Measurements from ENCODE around the gene FYB1. TPM values are rescaled to one million over a fixed set of nuclear protein-coding genes. Genes with fewer than 3 reads are reported as not detected.

FYB1 gene
- polyA plus RNA-seq, 3 donors = 75.3 to 141 (median 118) TPM

DNA sequence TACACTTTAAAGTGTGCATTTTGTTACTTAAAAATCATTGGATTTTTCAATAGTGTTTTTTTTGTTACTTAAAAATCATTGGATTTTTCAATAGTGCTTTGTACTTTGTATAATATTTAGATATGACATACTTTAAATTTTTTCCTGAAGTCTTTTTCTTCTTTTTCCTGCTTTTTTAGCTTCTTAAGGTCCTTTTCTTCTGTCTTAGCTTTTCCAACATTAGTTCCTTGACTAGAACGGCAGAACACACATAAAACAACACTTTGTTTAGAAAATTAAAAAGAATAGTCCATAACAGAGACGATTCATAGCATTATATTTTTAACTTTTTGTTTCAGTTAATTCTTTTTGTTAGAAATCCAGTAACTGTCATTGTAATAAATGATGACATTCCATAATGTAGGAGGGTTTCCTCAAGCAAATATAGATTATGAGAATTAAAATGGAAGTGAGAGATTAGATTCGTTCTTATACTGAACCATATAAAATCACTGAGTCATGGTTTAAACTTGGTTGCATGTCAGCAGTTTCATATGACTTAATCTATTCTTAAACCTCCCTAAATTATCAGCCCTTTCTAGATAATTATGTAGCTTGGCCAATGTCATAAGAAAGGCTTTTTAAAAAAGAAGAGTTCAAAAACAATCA, 99.8 kb downstream of the FYB1 start:
- Mint-ChIP-seq H3K27ac (no peak overlapping the region), H3K4me3 (no peak overlapping the region), H3K36me3 (peaks cover 75 to 89% of the 10 kb centered on the region in 2 donors), H3K4me1 (no peaks in the 10 kb centered on the region), H3K27me3 (ENCODE audit: low read depth in 3 of 3) (peaks cover 0 to 2% (median 0%) of the 10 kb centered on the region in 3 donors), H3K9me3 (no peaks in the 10 kb centered on the region)
- no peaks in the 10 kb centered on the region for H3K27me3 ChIP-seq (ENCODE audit: control insufficient read depth in 2 of 2, insufficient read depth in 2 of 2, low read length in 2 of 2)
- no peak overlapping the region for H3K27ac ChIP-seq (ENCODE audit: low read depth in 1 of 2, low read length in 2 of 2)
- H3K36me3 ChIP-seq (replicated peaks in 1 of 2; ENCODE audit: control insufficient read depth in 1 of 2, insufficient read depth in 2 of 2, low read length in 2 of 2) = peaks cover 99% of the 10 kb centered on the region in 2 donors
- H4K20me1 ChIP-seq (ENCODE audit: insufficient read depth, low read length) = peaks cover 87% of the 10 kb centered on the region
- no peaks in the 10 kb centered on the region for H3K4me1 ChIP-seq (ENCODE audit: control insufficient read depth in 1 of 2, insufficient read depth in 2 of 2, low read length in 2 of 2)
- no peak for TF ChIP-seq CTCF (IDR thresholded peaks at IDR 0.05)
- no peaks in the 10 kb centered on the region for H3K79me2 ChIP-seq (ENCODE audit: insufficient read depth, low read length)
- no peaks in the 10 kb centered on the region for H3K9me3 ChIP-seq (replicated peaks in 1 of 2; ENCODE audit: control insufficient read depth in 1 of 2, insufficient read depth in 1 of 2, low read length in 2 of 2)
- H3K9ac ChIP-seq (ENCODE audit: insufficient read depth, low read length, poor library complexity, severe bottlenecking) = no peak overlapping the region
- intact Hi-C loops (cut with micrococcal nuclease) = loop anchor here in 1 of 2 donors (10.0 kb wide), 1 partner anchor 155 kb away; no protein-coding TSS in a partner anchor
- no peak for DNase-seq
- no peak overlapping the region for H3K4me3 ChIP-seq (replicated peaks in 1 of 3; ENCODE audit: low read depth in 2 of 3, low read length in 3 of 3)
- no peak overlapping the region for H3K4me2 ChIP-seq (replicated peaks; ENCODE audit: extremely low read depth, low read length, poor library complexity, severe bottlenecking)
- H2AFZ ChIP-seq (ENCODE audit: insufficient read depth, low read depth, low read length, poor library complexity, severe bottlenecking) = no peak overlapping the region
- WGBS (ENCODE audit: insufficient coverage) = no CpG with 5 or more reads among the region's 3 CpGs

DNA sequence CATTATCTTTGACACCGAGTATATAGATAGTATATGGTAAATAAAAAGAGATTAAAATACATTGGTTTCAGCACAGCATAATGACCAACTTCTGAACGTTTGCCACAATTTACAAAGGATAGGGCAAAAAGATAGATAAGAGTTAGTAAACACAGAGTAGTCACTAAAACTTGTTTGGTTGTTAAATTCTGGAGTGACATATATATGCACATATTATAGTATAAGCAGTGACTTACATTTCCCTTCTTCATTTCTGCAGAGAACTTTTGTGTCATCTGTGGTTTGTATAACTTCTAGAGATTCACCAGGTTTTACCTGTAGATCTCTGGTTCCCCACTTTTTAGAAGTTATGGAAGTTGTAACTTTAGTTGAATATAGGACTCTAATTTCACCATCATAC, 100.7 kb downstream of the FYB1 start:
- Histone ChIP-seq H3K36me3 (replicated peaks in 1 of 2; ENCODE audit: control insufficient read depth in 1 of 2, insufficient read depth in 2 of 2, low read length in 2 of 2) (peaks cover 99 to 100% of the 10 kb centered on the region in 2 donors), H3K27me3 (ENCODE audit: control insufficient read depth in 2 of 2, insufficient read depth in 2 of 2, low read length in 2 of 2) (no peaks in the 10 kb centered on the region), H3K79me2 (ENCODE audit: insufficient read depth, low read length) (no peaks in the 10 kb centered on the region), H3K9me3 (replicated peaks in 1 of 2; ENCODE audit: control insufficient read depth in 1 of 2, insufficient read depth in 1 of 2, low read length in 2 of 2) (no peaks in the 10 kb centered on the region), H3K27ac (ENCODE audit: low read depth in 1 of 2, low read length in 2 of 2) (no peak overlapping the region), H3K4me1 (ENCODE audit: control insufficient read depth in 1 of 2, insufficient read depth in 2 of 2, low read length in 2 of 2) (no peaks in the 10 kb centered on the region), H2AFZ (ENCODE audit: insufficient read depth, low read depth, low read length, poor library complexity, severe bottlenecking) (no peak overlapping the region), H3K4me3 (replicated peaks in 1 of 3; ENCODE audit: low read depth in 2 of 3, low read length in 3 of 3) (no peak overlapping the region), H3K4me2 (replicated peaks; ENCODE audit: extremely low read depth, low read length, poor library complexity, severe bottlenecking) (no peak overlapping the region), H4K20me1 (ENCODE audit: insufficient read depth, low read length) (peaks cover 87% of the 10 kb centered on the region), H3K9ac (ENCODE audit: insufficient read depth, low read length, poor library complexity, severe bottlenecking) (no peak overlapping the region)
- DNase-seq = no peak
- intact Hi-C loops (cut with micrococcal nuclease) = no loop called here
- Mint-ChIP-seq H3K4me3 (no peak overlapping the region), H3K36me3 (peaks cover 77 to 89% of the 10 kb centered on the region in 2 donors), H3K4me1 (no peaks in the 10 kb centered on the region), H3K9me3 (no peaks in the 10 kb centered on the region), H3K27me3 (ENCODE audit: low read depth in 3 of 3) (peaks cover 0 to 2% (median 0%) of the 10 kb centered on the region in 3 donors), H3K27ac (no peak overlapping the region)
- TF ChIP-seq CTCF (IDR thresholded peaks at IDR 0.05) = no peak
- no CpG with 5 or more reads among the region's 2 CpGs for WGBS (ENCODE audit: insufficient coverage)

Data from CD14-positive monocyte (primary cell).